ENCODE results near the gene CEP57L1. TPM values are rescaled to one million over a fixed set of nuclear protein-coding genes. Genes with fewer than 3 reads are reported as not detected.
A peak's percentile ranks its signal among the peaks of the same experiment; 100 is the strongest.

CEP57L1 gene
- 27.1 and 41.3 TPM in 2 replicates for total RNA-seq (ENCODE audit: low replicate concordance)

DNA sequence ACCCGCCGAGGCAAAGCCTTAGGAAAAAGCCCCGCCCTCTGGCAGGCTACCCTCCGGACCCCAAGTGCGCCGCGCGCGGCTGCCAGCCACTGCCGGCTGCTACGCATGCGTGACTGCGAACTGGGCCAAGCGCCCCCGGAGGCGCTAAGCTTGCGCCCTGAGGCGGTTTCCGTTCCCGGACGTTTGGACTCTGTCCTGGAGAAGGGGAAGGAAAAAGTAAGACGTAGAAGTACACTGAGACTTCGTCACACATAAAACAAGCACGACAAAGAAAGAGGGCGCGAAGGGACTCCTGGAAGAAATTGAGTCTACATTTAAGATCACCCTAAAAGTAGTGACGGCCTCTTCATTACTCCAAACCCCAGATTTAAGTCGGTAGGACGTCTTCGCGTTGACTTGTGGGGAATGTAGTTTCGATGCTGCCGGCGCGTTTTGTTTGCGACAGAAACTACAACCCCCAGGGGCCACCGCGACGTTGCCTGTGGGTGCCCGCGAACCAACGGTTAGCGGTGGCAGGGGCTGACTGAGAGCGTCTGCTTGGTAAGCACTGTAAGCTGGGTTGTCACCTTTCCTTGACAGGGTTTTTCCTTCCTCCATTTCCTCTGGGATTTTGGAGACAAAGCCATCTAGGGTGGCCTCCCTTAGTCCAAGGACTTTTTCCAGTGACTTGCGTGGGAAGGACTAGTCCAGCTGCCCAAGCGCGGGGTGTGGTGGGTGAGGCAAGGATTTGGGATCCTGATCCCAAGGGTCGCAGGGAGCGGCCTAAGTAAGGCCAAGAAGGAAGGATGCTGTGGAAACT, at the start of gene CEP57L1:
CEP57L1 (plus strand) TSS at position 472 of the 799 bp plus-strand sequence. CDS start 49,715 bp downstream, outside the sequence.
- peak within 1 kb of the TSS; percentile 75 for H3K4me3 ChIP-seq (ENCODE audit: low read depth, low read length)
- TF ChIP-seq, protein P1, sequence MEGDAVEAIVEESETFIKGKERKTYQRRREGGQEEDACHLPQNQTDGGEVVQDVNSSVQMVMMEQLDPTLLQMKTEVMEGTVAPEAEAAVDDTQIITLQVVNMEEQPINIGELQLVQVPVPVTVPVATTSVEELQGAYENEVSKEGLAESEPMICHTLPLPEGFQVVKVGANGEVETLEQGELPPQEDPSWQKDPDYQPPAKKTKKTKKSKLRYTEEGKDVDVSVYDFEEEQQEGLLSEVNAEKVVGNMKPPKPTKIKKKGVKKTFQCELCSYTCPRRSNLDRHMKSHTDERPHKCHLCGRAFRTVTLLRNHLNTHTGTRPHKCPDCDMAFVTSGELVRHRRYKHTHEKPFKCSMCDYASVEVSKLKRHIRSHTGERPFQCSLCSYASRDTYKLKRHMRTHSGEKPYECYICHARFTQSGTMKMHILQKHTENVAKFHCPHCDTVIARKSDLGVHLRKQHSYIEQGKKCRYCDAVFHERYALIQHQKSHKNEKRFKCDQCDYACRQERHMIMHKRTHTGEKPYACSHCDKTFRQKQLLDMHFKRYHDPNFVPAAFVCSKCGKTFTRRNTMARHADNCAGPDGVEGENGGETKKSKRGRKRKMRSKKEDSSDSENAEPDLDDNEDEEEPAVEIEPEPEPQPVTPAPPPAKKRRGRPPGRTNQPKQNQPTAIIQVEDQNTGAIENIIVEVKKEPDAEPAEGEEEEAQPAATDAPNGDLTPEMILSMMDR (IDR thresholded peaks at IDR 0.05; ENCODE audit: insufficient read depth, low read length), result no peak
- peak; percentile 98 for DNase-seq (ENCODE audit: low read depth)

DNA sequence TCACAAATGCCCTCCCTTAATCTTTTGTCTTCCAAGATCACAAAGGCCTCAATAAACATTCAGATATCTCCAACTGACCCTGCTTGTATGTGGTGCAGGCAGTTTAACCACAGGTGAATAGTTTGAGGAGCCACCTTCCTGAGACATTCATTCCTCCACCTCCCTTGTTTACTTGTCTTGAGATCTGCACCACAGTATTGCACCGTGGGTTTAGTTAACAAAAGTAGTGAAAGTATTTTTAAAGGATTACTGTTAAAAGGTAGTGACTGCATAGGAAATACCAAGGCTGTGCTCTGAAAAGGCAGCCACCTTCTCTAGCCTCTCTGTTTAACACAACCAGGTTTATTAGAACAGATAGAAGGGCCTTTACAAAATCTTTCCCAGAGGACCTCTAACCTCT, 47.1 kb upstream of the CEP57L1 start:
- H3K4me3 ChIP-seq (ENCODE audit: low read depth, low read length), result no peak overlapping the region

DNA sequence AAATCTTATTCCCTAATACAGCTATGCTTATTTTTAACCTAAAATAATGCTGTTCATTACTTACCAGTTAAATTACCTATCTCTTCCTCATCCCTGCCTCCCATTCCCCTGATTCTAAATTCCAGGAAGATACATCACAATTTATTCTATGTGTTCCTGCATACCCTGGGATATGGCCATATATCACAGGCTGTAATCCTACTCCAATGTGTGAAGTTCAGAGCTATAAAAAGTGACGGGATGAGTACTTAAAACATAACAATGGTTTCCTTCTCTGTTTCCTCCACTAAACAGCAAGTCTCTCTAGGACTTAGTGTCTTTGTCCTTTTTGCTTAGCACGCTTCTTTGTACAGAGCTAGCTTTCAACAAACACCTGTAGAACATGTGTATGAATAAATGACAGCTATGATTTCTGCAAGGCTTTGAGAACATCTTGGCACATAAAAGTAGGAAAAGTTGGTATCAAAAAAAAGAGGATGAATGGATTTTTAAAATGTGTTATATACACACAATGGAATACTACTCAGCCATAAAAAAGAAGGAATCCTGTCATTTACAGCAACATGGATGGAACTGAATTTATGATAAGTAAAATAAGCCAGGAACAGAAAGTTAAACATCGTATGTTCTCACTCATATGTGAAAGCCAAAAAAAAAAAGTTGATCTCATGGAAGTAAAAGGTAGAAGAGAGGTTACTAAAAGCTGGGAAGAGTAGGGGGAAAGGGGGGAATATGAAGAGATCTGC, 46.5 kb upstream of the CEP57L1 start:
- TF ChIP-seq, protein P1 (IDR thresholded peaks at IDR 0.05; ENCODE audit: insufficient read depth, low read length), result no peak
- no peak for DNase-seq (ENCODE audit: low read depth)
- no peak overlapping the region for H3K4me3 ChIP-seq (ENCODE audit: low read depth, low read length)

More for the DNA sequence above, 47.1 kb upstream of the CEP57L1 start:
- no peak for DNase-seq (ENCODE audit: low read depth)
- TF ChIP-seq, protein P1 (IDR thresholded peaks at IDR 0.05; ENCODE audit: insufficient read depth, low read length), result no peak

DNA sequence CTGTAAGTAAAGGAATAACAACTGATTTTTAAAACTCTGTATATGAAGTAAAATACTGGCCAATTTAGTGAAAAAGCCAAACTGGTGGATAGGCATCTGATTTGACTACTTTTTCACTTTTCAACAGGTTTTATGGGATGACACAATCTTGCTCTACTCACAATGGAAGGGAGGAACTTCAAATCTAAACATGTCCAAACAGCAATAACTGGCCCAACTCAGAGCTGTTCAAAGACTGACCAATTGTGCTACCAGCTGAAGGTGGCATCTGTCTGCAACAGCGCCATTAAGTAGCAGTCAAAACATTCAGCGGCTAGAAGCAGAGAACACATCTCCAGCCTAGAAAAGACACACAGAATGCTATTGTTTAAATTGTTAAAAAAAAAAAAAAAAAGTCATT, 45.3 kb upstream of the CEP57L1 start:
- TF ChIP-seq, protein P1 (IDR thresholded peaks at IDR 0.05; ENCODE audit: insufficient read depth, low read length), result no peak
- no peak overlapping the region for H3K4me3 ChIP-seq (ENCODE audit: low read depth, low read length)
- no peak for DNase-seq (ENCODE audit: low read depth)

DNA sequence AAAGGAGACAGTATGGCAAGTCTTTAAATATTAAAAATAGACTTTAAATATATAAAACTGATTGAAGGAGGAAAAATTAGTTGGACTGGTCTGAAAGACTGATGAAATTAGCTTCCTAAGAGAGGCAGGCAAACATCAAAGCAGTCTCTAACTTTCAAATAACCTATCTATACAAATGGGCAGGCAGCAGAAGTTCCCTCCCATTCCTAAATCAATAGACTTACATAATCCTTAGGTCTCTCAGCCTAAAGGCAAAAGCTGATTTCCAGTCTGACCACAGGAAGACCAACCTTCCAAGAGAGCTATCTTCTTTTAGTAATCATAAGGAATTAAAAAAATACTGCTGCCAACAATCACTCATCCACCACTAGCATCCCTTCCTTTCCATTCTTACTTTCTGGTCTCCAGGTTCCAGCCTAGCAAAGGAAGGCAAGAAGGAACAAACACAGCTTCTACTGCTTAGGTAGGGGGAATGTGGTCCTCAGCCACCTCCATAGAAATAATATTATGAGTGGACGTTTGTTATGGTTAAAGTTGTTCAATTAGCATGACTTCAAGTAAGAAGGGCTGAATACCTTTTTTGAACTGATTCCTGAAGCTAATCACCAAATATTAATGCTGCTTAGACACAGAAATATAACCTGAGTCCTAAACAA, 44.7 kb upstream of the CEP57L1 start:
- no peak overlapping the region for H3K4me3 ChIP-seq (ENCODE audit: low read depth, low read length)
- TF ChIP-seq, protein P1 (IDR thresholded peaks at IDR 0.05; ENCODE audit: insufficient read depth, low read length), result no peak
- no peak for DNase-seq (ENCODE audit: low read depth)

- no peak for DNase-seq (ENCODE audit: low read depth)
- H3K4me3 ChIP-seq (ENCODE audit: low read depth, low read length), result no peak overlapping the region
- TF ChIP-seq, protein P1 (IDR thresholded peaks at IDR 0.05; ENCODE audit: insufficient read depth, low read length), result no peak
Measured at GRCh38 chr6:109051301-109052017, 43.8 kb upstream of the CEP57L1 start.

Data from fibroblast of the aortic adventitia (primary cell).